Measurements from ENCODE around the gene KLHL2. TPM values are rescaled to one million over a fixed set of nuclear protein-coding genes. Genes with fewer than 3 reads are reported as not detected.
"Not testable (repeated sequence)": the region's sequence is repeated elsewhere in the genome, so short reads cannot be mapped to it uniquely, and the experiment has no call there.

The KLHL2 gene
- total RNA-seq, 4 donors from 2014 or later, result 23.5 to 35.3 (median 27.2) TPM

- H3K27ac ChIP-seq (replicated peaks in 1 of 4), result no peak overlapping the region
- WGBS, result 57% methylated on average over 2 of the region's 2 CpGs
- intact Hi-C loops (cut with DNase I), result no loop called here
- H3K4me3 ChIP-seq, result no peak overlapping the region
- TF ChIP-seq POLR2AphosphoS5 (IDR thresholded peaks at IDR 0.05) (no peak), CTCF (IDR thresholded peaks at IDR 0.05) (no peak), EP300 (IDR thresholded peaks at IDR 0.05) (no peak), POLR2A (IDR thresholded peaks at IDR 0.05; ENCODE audit: low read depth) (no peak)
- H3K36me3 ChIP-seq, result no peaks in the 10 kb centered on the region
- H3K9me3 ChIP-seq, result peaks cover 0 to 4% (median 0%) of the 10 kb centered on the region in 4 donors
- H3K4me1 ChIP-seq, result no peaks in the 10 kb centered on the region
- H3K27me3 ChIP-seq, result no peaks in the 10 kb centered on the region
- no peak for DNase-seq (ENCODE audit: extremely low spot score)
These were observed 36.5 kb upstream of the KLHL2 start for GRCh38 chr4:165170819-165171218.

GRCh38 chr4:165175470-165175869, 31.9 kb upstream of the KLHL2 start:
- DNase-seq (ENCODE audit: extremely low spot score); H3K36me3 ChIP-seq; intact Hi-C loops (cut with DNase I); H3K4me3 ChIP-seq; H3K4me1 ChIP-seq; H3K27ac ChIP-seq (replicated peaks in 1 of 4); H3K27me3 ChIP-seq; H3K9me3 ChIP-seq: not testable (repeated sequence)
- 88% methylated on average over 3 of the region's 3 CpGs for WGBS

- no peaks in the 10 kb centered on the region for H3K9me3 ChIP-seq
- no peak overlapping the region for H3K27ac ChIP-seq (replicated peaks in 1 of 4)
- WGBS, result 45% methylated on average over 7 of the region's 7 CpGs
- no peak for DNase-seq (ENCODE audit: extremely low spot score)
- no peaks in the 10 kb centered on the region for H3K36me3 ChIP-seq
- no peak for TF ChIP-seq POLR2AphosphoS5 (IDR thresholded peaks at IDR 0.05)
- TF ChIP-seq POLR2A (IDR thresholded peaks at IDR 0.05; ENCODE audit: low read depth), result no peak
- no peak for TF ChIP-seq CTCF (IDR thresholded peaks at IDR 0.05)
- no peak for TF ChIP-seq EP300 (IDR thresholded peaks at IDR 0.05)
- H3K27me3 ChIP-seq, result no peaks in the 10 kb centered on the region
- intact Hi-C loops (cut with DNase I), result no loop called here
- no peak overlapping the region for H3K4me3 ChIP-seq
- H3K4me1 ChIP-seq, result no peaks in the 10 kb centered on the region
These were observed 31.5 kb upstream of the KLHL2 start for GRCh38 chr4:165175879-165176278.

- Histone ChIP-seq H3K4me3 (no peak overlapping the region), H3K4me1 (no peaks in the 10 kb centered on the region), H3K36me3 (no peaks in the 10 kb centered on the region), H3K27me3 (no peaks in the 10 kb centered on the region), H3K9me3 (no peaks in the 10 kb centered on the region), H3K27ac (replicated peaks in 1 of 4) (no peak overlapping the region)
- 64% methylated on average over 3 of the region's 3 CpGs for WGBS
- no peak for DNase-seq (ENCODE audit: extremely low spot score)
- intact Hi-C loops (cut with DNase I), result no loop called here
- TF ChIP-seq POLR2A (IDR thresholded peaks at IDR 0.05; ENCODE audit: low read depth), result no peak
- TF ChIP-seq EP300 (IDR thresholded peaks at IDR 0.05), result no peak
- TF ChIP-seq CTCF (IDR thresholded peaks at IDR 0.05), result no peak
- no peak for TF ChIP-seq POLR2AphosphoS5 (IDR thresholded peaks at IDR 0.05)
These were observed 29.4 kb upstream of the KLHL2 start for GRCh38 chr4:165177725-165178666.

GRCh38 chr4:165184220-165184619, 23.1 kb upstream of the KLHL2 start:
- no peaks in the 10 kb centered on the region for H3K36me3 ChIP-seq
- no peaks in the 10 kb centered on the region for H3K9me3 ChIP-seq
- intact Hi-C loops (cut with DNase I), result no loop called here
- no peaks in the 10 kb centered on the region for H3K27me3 ChIP-seq
- WGBS, result 87% methylated on average over 4 of the region's 4 CpGs
- no peak overlapping the region for H3K4me3 ChIP-seq
- H3K27ac ChIP-seq (replicated peaks in 1 of 4), result no peak overlapping the region
- TF ChIP-seq CTCF (IDR thresholded peaks at IDR 0.05), result no peak
- TF ChIP-seq POLR2AphosphoS5 (IDR thresholded peaks at IDR 0.05), result no peak
- no peak for TF ChIP-seq EP300 (IDR thresholded peaks at IDR 0.05)
- no peak for TF ChIP-seq POLR2A (IDR thresholded peaks at IDR 0.05; ENCODE audit: low read depth)
- DNase-seq (ENCODE audit: extremely low spot score), result no peak
- no peaks in the 10 kb centered on the region for H3K4me1 ChIP-seq

GRCh38 chr4:165184998-165185397, 22.4 kb upstream of the KLHL2 start:
- H3K36me3 ChIP-seq; H3K4me1 ChIP-seq; H3K4me3 ChIP-seq; H3K9me3 ChIP-seq; intact Hi-C loops (cut with DNase I); DNase-seq (ENCODE audit: extremely low spot score); H3K27ac ChIP-seq (replicated peaks in 1 of 4); H3K27me3 ChIP-seq: not testable (repeated sequence)
- 97% methylated on average over 10 of the region's 10 CpGs for WGBS
